GM19099 (cell line): ENCODE results near the gene SIPA1L3.

ENCODE experiments used
- POLR2A ChIP-seq: IDR thresholded peaks from 3 replicates; pipeline ENCODE4 v1.6.1; 2011; ENCODE audit warnings: low read depth; ENCODE audit not compliant: insufficient read length; ENCODE audit errors: extremely low read depth

SIPA1L3 gene

GRCh38 chr19:38152461-38153379 is 245.7 kb downstream of the SIPA1L3 start:
- no peak for TF ChIP-seq POLR2A

GRCh38 chr19:38155453-38155852 is 248.4 kb downstream of the SIPA1L3 start:
- TF ChIP-seq POLR2A = no peak

GRCh38 chr19:38158730-38159129 is 251.7 kb downstream of the SIPA1L3 start:
- TF ChIP-seq POLR2A = no peak

- TF ChIP-seq POLR2A = no peak
Observed at GRCh38 chr19:38162094-38162493, 255.1 kb downstream of the SIPA1L3 start.

GRCh38 chr19:38162632-38163031 is 255.6 kb downstream of the SIPA1L3 start:
- no peak for TF ChIP-seq POLR2A

GRCh38 chr19:38163419-38164290 is 256.6 kb downstream of the SIPA1L3 start:
- TF ChIP-seq POLR2A = no peak

GRCh38 chr19:38164526-38164925 is 257.5 kb downstream of the SIPA1L3 start:
- TF ChIP-seq POLR2A = no peak

GRCh38 chr19:38165335-38165734 is 258.3 kb downstream of the SIPA1L3 start:
- TF ChIP-seq POLR2A = no peak

- TF ChIP-seq POLR2A = no peak
Observed at GRCh38 chr19:38168637-38169036, 261.6 kb downstream of the SIPA1L3 start.

- no peak for TF ChIP-seq POLR2A
Observed at GRCh38 chr19:38170334-38170733, 263.3 kb downstream of the SIPA1L3 start.

- no peak for TF ChIP-seq POLR2A
Observed at GRCh38 chr19:38172001-38172400, 265.0 kb downstream of the SIPA1L3 start.

- no peak for TF ChIP-seq POLR2A
Observed at GRCh38 chr19:38173291-38174041, 266.5 kb downstream of the SIPA1L3 start.

GRCh38 chr19:38175422-38175821 is 268.4 kb downstream of the SIPA1L3 start:
- no peak for TF ChIP-seq POLR2A

GRCh38 chr19:38180071-38180470 is 273.1 kb downstream of the SIPA1L3 start:
- no peak for TF ChIP-seq POLR2A
